Vagina (tissue), 2 donors: ENCODE data around the gene SPTLC3.

Source experiments
- CTCF ChIP-seq, 3 experiments: fragments of 450-650 bp in 2 of 3; fragments of 200-600 bp in 1 of 3; sonication (generic) in 1 of 3; IDR thresholded peaks; one replicate each; pipeline ENCODE4 v1.5.1; 2017 to 2019; ENCODE audit warnings: antibody characterized with exemption in 3 of 3, mild to moderate bottlenecking in 2 of 3, moderate library complexity in 2 of 3
- POLR2A ChIP-seq, 2 donors: fragments of 450-650 bp; IDR thresholded peaks; one replicate each; pipeline ENCODE4 v1.6.1; 2017; ENCODE audit warnings: antibody characterized with exemption in 2 of 2, mild to moderate bottlenecking in 2 of 2, moderate library complexity in 2 of 2
- POLR2AphosphoS5 ChIP-seq, 2 donors: sonication (generic); formaldehyde crosslinking; IDR thresholded peaks; one replicate each; pipeline ENCODE4 v1.9.0; 2017; ENCODE audit warnings: antibody characterized with exemption in 2 of 2, mild to moderate bottlenecking in 2 of 2, low read depth in 1 of 2; ENCODE audit not compliant: insufficient read depth in 1 of 2

- TF ChIP-seq CTCF (IDR thresholded peaks at IDR 0.05): no peak
- no peak for TF ChIP-seq POLR2AphosphoS5 (IDR thresholded peaks at IDR 0.05; ENCODE audit: insufficient read depth in 1 of 2, low read depth in 1 of 2)
- no peak for TF ChIP-seq POLR2A (IDR thresholded peaks at IDR 0.05)
These were observed 149.6 kb downstream of the SPTLC3 start for GRCh38 chr20:13158369-13158768.
